ENCODE results near the gene FA2H.
"Not testable (repeated sequence)": the region's sequence is repeated elsewhere in the genome, so short reads cannot be mapped to it uniquely, and the experiment has no call there.

The FA2H gene

DNA sequence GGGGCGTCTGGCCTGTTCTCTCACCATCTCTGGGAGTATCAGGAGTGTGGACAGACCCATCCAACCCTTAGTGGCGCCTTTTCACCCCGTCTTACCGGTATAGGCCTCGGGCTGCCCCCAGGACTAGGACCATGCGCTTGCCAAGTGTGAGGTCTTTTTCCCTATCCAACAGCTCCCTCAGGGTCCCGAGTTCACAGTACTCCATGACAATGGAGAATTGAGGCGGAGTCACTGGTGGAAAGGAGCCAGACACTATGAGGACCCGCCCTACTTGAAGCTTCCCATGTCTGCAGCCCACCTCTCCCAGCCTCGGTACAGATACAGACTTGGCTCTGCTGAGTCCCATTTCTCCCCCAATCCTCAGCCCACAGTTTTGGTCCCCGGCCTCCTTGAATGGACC is 92.1 kb downstream of the FA2H start:
- DNase-seq (ENCODE audit: low spot score): no peak

DNA sequence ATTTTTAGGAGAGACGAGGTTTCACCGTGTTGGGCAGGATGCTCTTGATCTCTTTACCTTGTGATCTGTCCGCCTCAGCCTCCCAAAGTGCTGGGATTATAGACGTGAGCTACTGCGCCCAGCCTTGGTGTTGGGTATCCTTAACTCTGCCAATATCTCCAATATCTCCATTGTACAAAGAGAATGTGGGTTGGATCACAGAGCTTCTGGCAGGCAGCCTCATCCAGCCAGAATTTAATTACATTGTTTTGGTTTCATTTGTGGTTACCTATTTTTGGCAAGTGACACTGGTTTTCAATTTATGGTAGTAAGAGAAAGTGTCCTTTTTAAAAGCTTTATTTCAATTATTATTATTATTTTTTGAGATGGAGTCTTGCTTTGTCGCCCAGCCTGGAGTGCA is 93.9 kb downstream of the FA2H start:
- DNase-seq (ENCODE audit: low spot score): no peak

DNA sequence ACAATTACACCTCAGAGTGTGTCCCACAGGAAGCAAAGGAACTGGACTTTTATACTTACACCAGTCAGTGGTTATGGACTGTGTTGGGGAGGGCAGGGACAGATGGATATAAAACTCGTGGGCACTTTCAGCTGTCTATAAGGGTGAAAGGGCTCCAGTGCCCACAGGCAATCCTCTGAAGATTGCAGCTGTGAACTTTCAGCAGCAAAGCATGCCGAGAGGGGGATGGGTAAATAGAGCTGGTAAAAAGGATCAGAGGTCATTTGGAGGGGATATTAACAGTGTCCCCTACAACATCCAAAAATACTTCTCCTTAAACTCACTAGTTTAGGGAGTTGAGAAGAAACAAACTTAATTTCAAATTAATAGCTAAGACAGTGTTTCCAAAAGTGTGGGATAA is 94.6 kb downstream of the FA2H start:
- no peak for DNase-seq (ENCODE audit: low spot score)

DNA sequence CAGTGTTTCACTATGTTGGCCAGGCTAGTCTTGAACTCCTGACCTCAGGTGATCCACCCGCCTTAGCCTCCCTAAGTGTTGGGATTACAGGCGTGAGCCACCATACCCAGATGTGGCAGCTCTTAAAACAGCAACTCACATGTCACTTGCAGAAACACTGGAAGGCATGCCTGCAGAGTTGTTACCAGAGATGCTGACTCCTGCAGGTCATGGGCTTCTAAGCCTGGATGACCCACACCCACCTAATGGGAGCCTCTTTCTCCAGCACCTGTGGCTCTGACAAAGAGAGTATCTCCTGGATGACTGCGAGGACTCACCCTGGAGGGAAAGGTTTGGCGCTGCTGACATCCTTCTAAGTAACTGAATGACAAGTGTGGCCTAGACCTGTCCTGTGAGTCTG is 96.8 kb downstream of the FA2H start:
- DNase-seq (ENCODE audit: low spot score): no peak

DNA sequence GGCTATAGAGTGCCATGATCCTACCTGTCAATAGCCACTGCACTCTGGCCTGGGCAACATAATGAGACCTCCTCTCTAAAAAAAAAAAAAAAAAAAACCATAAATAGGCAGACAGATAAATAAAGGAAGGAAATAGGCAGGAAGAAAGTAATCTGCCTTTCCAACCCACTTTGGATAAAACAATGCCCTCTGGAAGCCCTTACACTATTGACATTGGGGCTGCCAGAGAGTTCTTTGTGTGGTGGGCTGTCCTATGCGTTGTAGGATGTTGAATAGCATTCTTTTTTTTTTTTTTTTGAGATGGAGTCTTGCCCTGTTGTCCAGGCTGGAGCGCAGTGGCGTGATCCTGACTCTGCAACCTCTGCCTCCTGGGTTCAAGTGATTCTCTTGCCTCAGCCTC is 100.7 kb downstream of the FA2H start:
- DNase-seq (ENCODE audit: low spot score): no peak

DNA sequence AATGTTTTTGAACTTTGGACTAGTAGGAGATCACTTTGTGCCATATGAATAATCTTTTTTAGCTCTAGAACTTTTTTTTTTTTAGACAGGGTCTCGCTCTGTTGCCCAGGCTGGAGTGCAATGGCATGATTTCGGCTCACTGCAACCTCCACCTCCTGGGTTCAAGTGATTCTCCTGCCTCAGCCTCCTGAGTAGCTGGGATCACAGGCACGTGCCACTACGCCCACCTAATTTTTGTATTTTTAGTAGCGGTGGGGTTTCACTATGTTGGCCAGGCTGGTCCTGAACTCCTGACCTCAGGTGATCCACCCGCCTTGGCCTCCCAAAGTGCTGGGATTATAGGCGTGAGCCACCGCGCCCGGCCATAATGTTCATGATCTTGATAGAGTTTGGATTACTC is 105.7 kb downstream of the FA2H start:
- DNase-seq (ENCODE audit: low spot score): not testable (repeated sequence)

DNA sequence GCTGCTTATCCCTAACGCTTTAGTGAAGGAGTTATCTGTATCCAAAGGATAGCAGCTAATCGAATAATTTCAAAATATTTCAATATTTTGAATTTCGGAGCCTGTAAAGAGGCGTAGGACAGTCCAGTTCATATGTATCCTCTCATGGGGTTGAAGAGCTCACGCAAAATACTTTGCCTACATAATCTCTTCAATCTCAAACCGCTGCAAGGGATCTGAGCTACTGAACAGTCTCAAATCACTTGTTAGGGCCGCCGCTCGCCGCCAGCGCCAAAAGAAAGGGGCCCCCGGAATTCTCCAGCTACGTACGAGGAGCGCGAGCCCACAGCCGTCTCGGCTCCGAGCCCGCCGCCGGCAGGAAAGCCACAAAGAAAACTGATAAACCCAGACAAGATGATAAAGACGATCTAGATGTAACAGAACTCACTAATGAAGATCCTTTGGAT is 107.3 kb downstream of the FA2H start:
- peak; percentile 21 for DNase-seq (ENCODE audit: low spot score)

DNA sequence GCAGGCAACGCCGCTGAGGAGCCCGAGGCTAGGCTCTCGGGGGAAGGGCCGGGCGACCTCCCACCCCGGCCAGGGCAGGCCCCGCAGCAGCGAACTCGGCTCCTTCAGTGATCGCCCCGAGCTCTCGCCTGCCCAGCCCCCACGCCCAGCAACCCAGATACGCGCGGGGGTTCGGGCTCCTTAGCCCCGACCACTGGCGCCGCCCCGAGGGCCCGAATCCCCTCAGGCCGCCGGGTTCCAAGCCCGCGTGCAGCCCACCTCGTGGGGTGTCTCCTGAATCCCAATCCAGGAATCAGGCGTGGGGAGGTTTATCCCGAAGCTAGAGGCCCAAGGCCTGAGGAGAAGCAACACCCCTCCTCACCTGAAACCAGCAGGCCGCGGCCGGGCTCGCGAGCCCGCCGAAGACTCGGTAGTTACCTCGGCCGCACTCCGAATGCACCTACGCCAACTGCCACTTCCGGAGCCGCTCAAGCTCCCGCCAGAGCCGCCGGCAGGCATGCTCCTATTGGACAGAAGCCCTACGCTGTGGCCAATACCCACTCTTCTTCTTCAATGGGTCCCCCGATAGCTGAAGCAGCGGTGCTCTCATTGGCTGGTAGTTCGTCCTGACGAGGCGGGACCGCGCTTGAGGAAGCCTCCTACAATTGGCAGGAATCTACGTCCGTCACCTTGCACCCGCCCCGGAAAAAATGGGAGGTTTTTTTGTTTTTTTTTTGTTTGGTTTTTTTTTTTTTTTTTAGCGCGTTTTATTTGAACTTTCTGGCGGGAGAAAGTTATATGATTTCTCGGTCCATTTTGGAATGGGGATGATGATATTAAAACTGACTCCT is 108.0 kb downstream of the FA2H start, which contains the start of gene RFWD3:
TSS of gene RFWD3 (minus strand) at position 453 of the 830 bp plus-strand sequence. CDS start 5,428 bp downstream, outside the sequence.
- DNase-seq (ENCODE audit: low spot score): peak; percentile 99

DNA sequence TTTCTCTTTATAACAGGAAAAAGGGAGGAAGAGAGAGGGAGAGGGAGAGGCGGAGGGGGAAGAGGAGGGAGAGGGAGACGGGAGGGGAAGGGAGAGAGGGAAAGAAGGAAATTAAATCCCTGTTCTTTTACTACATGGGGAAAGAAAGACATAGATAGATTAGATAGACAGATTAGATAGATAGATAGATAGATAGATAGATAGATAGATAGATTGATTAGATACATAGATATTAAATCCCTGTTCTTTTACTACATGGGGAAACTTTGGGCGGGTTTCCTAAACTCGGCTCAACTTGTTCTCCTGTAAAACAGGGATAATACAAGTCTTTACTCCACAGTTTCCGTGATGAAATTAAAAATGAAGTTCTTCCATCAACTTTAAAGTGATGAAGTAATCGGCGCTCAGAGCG is 108.6 kb downstream of the FA2H start:
- no peak for DNase-seq (ENCODE audit: low spot score)

Measured in SK-N-DZ (cell line).